Neuron (in vitro differentiated cells): ENCODE results near the gene FAM222A.
A peak's percentile ranks its signal among the peaks of the same experiment; 100 is the strongest.

Source experiments
- H2AFZ ChIP-seq: one replicate; pipeline ENCODE4 v1.6.1; 2013; ENCODE audit warnings: low read depth, mild to moderate bottlenecking, inconsistent platforms, low read length, moderate library complexity
- H3K27me3 ChIP-seq: one replicate; pipeline ENCODE4 v1.6.1; 2013; ENCODE audit warnings: low read length; ENCODE audit not compliant: insufficient read depth
- H3K36me3 ChIP-seq: one replicate; pipeline ENCODE4 v1.6.1; 2013; ENCODE audit warnings: low read length; ENCODE audit not compliant: insufficient read depth
- H3K4me1 ChIP-seq: one replicate; pipeline ENCODE4 v1.6.1; 2013; ENCODE audit warnings: low read length; ENCODE audit not compliant: insufficient read depth
- H3K4me3 ChIP-seq: 2 replicates; pipeline ENCODE4 v1.5.1; 2013; ENCODE audit warnings: mild to moderate bottlenecking, low read length, moderate library complexity
- H3K9me3 ChIP-seq: one replicate; pipeline ENCODE4 v1.6.1; 2013; ENCODE audit warnings: low read length

The FAM222A gene

GRCh38 chr12:109718390-109718789 is 4.8 kb downstream of the FAM222A start:
- Histone ChIP-seq H3K9me3 (no peaks in the 10 kb centered on the region), H3K36me3 (no peaks in the 10 kb centered on the region), H2AFZ (no peak overlapping the region), H3K27me3 (no peaks in the 10 kb centered on the region), H3K4me3 (peak overlapping the region; percentile 20), H3K4me1 (peaks cover 68% of the 10 kb centered on the region)

- Histone ChIP-seq H3K36me3 (no peaks in the 10 kb centered on the region), H3K4me1 (peaks cover 73% of the 10 kb centered on the region), H3K27me3 (no peaks in the 10 kb centered on the region), H2AFZ (no peak overlapping the region), H3K9me3 (no peaks in the 10 kb centered on the region), H3K4me3 (no peak overlapping the region)
Measured at GRCh38 chr12:109719123-109720022, 5.7 kb downstream of the FAM222A start.

- Histone ChIP-seq H2AFZ (no peak overlapping the region), H3K9me3 (no peaks in the 10 kb centered on the region), H3K27me3 (no peaks in the 10 kb centered on the region), H3K36me3 (no peaks in the 10 kb centered on the region), H3K4me3 (no peak overlapping the region), H3K4me1 (peaks cover 71% of the 10 kb centered on the region)
Measured at GRCh38 chr12:109720152-109720856, 6.7 kb downstream of the FAM222A start.

- H3K27me3 ChIP-seq = no peaks in the 10 kb centered on the region
- H2AFZ ChIP-seq = no peak overlapping the region
- H3K9me3 ChIP-seq = no peaks in the 10 kb centered on the region
- peaks cover 72% of the 10 kb centered on the region for H3K4me1 ChIP-seq
- no peaks in the 10 kb centered on the region for H3K36me3 ChIP-seq
- no peak overlapping the region for H3K4me3 ChIP-seq
Measured at GRCh38 chr12:109720857-109721189, 7.2 kb downstream of the FAM222A start.

GRCh38 chr12:109721276-109721675 is 7.7 kb downstream of the FAM222A start:
- no peak overlapping the region for H3K4me3 ChIP-seq
- H3K4me1 ChIP-seq = peaks cover 72% of the 10 kb centered on the region
- no peaks in the 10 kb centered on the region for H3K27me3 ChIP-seq
- no peak overlapping the region for H2AFZ ChIP-seq
- no peaks in the 10 kb centered on the region for H3K36me3 ChIP-seq
- H3K9me3 ChIP-seq = no peaks in the 10 kb centered on the region

GRCh38 chr12:109722022-109722720 is 8.5 kb downstream of the FAM222A start:
- H3K36me3 ChIP-seq = no peaks in the 10 kb centered on the region
- no peak overlapping the region for H3K4me3 ChIP-seq
- no peaks in the 10 kb centered on the region for H3K27me3 ChIP-seq
- H3K4me1 ChIP-seq = peaks cover 72% of the 10 kb centered on the region
- no peaks in the 10 kb centered on the region for H3K9me3 ChIP-seq
- H2AFZ ChIP-seq = no peak overlapping the region

GRCh38 chr12:109722721-109723094 is 9.1 kb downstream of the FAM222A start:
- no peak overlapping the region for H3K4me3 ChIP-seq
- H2AFZ ChIP-seq = no peak overlapping the region
- H3K9me3 ChIP-seq = no peaks in the 10 kb centered on the region
- peaks cover 72% of the 10 kb centered on the region for H3K4me1 ChIP-seq
- no peaks in the 10 kb centered on the region for H3K36me3 ChIP-seq
- H3K27me3 ChIP-seq = no peaks in the 10 kb centered on the region

GRCh38 chr12:109723311-109723881 is 9.8 kb downstream of the FAM222A start:
- H3K9me3 ChIP-seq = no peaks in the 10 kb centered on the region
- peaks cover 69% of the 10 kb centered on the region for H3K4me1 ChIP-seq
- no peaks in the 10 kb centered on the region for H3K27me3 ChIP-seq
- H3K4me3 ChIP-seq = no peak overlapping the region
- H2AFZ ChIP-seq = no peak overlapping the region
- H3K36me3 ChIP-seq = no peaks in the 10 kb centered on the region

- Histone ChIP-seq H2AFZ (no peak overlapping the region), H3K9me3 (no peaks in the 10 kb centered on the region), H3K27me3 (no peaks in the 10 kb centered on the region), H3K4me1 (peaks cover 59% of the 10 kb centered on the region), H3K36me3 (no peaks in the 10 kb centered on the region), H3K4me3 (no peak overlapping the region)
Measured at GRCh38 chr12:109724321-109724892, 10.8 kb downstream of the FAM222A start.

- Histone ChIP-seq H2AFZ (no peak overlapping the region), H3K36me3 (no peaks in the 10 kb centered on the region), H3K4me1 (peaks cover 48% of the 10 kb centered on the region), H3K27me3 (no peaks in the 10 kb centered on the region), H3K4me3 (no peak overlapping the region), H3K9me3 (no peaks in the 10 kb centered on the region)
Measured at GRCh38 chr12:109725321-109726105, 11.9 kb downstream of the FAM222A start.

- Histone ChIP-seq H3K4me3 (no peak overlapping the region), H2AFZ (no peak overlapping the region), H3K27me3 (no peaks in the 10 kb centered on the region), H3K36me3 (no peaks in the 10 kb centered on the region), H3K9me3 (no peaks in the 10 kb centered on the region), H3K4me1 (peaks cover 42% of the 10 kb centered on the region)
Measured at GRCh38 chr12:109726106-109726497, 12.5 kb downstream of the FAM222A start.

- Histone ChIP-seq H3K27me3 (no peaks in the 10 kb centered on the region), H3K36me3 (no peaks in the 10 kb centered on the region), H2AFZ (no peak overlapping the region), H3K4me3 (no peak overlapping the region), H3K4me1 (peaks cover 37% of the 10 kb centered on the region), H3K9me3 (no peaks in the 10 kb centered on the region)
Measured at GRCh38 chr12:109726511-109727038, 12.9 kb downstream of the FAM222A start.
